CD4-positive, alpha-beta T cell treated with Interleukin-4 for 4 hours (primary cell): ENCODE results near the gene GDPD2.

Source experiments
- DNase-seq: peaks from one replicate; pipeline ENCODE4 v3.0.0-alpha.2; 2020

The GDPD2 gene

GRCh38 chrX:70439016-70439415, 15.9 kb downstream of the GDPD2 start:
- DNase-seq, result peak; percentile 29

DNA sequence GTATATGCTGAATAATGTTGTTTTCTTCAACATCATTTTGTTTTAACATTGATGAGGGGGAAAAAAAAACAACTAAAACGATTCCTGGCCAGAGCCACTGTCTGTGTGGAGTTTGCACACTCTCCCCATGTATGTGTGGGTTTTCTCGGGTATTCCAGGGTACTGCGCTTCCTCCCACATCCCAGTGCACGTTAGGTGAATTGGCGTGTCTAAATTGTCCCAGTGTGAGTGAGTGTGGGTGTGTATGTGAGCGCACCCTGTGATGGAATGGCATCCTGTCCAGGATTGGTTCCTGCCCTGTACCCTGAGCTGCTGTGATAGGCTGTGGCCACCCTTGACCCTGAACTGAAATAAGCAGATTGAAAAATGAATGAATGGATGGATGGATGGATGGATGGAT, 19.1 kb downstream of the GDPD2 start:
- DNase-seq, result no peak

DNA sequence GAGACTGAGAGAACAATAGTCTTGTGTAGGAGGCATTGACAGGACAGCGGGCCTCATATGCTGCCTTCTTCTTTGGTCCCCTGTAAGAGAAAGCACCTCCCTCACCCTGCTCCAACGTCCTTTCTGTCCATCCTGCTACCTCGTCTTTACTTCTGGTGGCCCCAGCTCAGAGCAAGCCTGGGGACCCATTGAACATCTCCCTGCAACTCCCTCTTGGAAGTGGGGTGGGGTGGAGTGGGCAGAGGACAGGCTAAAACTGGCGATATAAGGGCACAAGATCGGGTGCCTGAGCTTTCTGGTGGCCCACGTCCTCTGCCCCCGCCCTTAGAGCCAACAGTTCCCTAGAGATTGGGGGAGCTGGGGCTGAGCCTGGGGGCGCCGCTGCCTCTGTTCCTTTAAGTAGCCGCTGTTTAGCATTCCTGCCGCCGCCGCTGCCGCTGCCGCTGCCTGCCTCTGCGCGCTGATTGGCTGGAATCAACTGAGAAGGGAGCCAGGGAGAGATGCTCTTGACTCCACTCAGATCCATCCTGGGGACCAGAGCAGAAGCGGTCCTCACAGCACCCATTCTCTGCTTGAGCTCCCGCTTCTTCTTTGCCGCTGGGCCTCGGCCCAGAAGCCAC, 21.3 kb downstream of the GDPD2 start, which contains the start of gene DLG3:
DLG3 (plus strand) TSS at position 510 of the 620 bp plus-strand sequence. CDS start 367 bp downstream, outside the sequence.
- no peak for DNase-seq

GRCh38 chrX:70444946-70445656, 22.0 kb downstream of the GDPD2 start:
- no peak for DNase-seq

- DNase-seq, result no peak
Measured at GRCh38 chrX:70445951-70446350, 22.8 kb downstream of the GDPD2 start.

- DNase-seq, result no peak
Measured at GRCh38 chrX:70446380-70447350, 23.6 kb downstream of the GDPD2 start.

- DNase-seq, result no peak
Measured at GRCh38 chrX:70449457-70449966, 26.4 kb downstream of the GDPD2 start.

- peak; percentile 49 for DNase-seq
Measured at GRCh38 chrX:70452143-70452733, 29.1 kb downstream of the GDPD2 start.

DNA sequence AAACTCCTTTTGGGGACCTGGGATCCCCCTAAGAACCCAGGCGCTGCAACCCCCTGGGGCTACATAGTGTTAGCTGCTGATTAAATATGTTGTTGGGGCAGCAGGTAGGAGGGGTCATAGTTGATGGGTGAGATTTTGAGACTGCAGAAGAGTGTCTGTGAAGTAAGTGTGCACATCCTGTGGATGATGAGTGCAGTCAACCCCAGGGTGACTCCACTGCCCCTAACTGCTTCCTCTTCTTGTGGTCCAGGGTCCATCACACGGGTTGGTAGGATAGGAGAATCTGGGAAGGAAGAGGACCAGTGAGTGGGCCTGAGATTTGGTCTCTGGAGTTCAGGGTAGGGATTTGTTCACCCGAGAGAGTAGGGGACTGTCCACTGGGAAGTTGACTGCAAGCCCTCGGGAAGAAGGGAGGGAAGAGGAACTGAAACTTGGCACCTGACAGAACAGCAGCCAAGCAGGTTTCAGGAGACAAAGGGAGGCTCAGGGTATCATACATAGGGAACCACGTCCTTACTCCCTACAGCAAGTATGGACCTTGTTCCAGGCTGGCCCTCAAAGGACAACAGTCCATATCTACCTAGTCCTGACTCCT, 30.0 kb downstream of the GDPD2 start:
- no peak for DNase-seq

GRCh38 chrX:70454441-70455365, 31.6 kb downstream of the GDPD2 start:
- DNase-seq, result peak; percentile 79

DNA sequence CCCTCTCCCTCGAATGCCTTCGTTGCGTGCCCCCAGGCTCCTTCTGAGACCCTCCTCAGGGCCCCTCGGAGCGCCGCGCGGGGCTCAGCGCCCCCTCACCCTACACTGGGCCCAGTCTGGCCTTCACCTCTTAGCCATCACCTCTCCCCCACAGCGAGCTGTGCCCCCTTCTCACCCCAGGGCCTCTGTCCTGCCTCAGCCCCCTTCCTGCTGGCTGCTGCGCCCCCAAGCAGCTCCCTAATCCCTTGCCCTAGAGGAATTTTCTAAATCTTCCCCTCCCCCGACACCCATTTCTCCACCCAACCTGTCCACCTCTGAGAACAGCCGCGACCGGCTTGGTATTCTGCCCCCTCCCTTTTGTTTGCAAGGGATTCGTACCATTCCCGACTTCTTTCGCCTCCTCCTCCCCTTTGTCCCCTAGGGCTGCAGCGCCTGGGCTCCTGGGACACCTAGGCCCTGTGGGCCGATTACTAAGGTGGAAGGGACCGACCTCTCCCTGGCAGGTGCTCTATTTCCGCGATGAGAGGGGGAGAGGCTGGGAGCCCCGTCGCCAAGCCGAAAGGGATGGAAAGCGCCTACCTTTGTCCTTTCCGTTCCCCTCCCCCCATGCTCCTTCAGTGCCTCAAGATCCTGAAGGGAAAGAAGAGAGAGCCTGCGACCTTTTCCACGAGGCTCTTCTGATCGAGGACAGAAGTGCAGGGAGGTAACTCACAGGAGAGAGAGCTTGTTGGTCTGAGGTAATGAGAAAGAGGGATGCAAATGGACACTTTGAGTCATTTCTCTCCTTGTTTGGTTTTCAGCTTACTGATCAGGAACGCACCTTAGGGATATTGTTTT, 32.5 kb downstream of the GDPD2 start:
- no peak for DNase-seq

GRCh38 chrX:70456256-70456655, 33.1 kb downstream of the GDPD2 start:
- peak; percentile 24 for DNase-seq

- no peak for DNase-seq
Measured at GRCh38 chrX:70461026-70461425, 37.9 kb downstream of the GDPD2 start.

GRCh38 chrX:70464051-70464450, 40.9 kb downstream of the GDPD2 start:
- no peak for DNase-seq

DNA sequence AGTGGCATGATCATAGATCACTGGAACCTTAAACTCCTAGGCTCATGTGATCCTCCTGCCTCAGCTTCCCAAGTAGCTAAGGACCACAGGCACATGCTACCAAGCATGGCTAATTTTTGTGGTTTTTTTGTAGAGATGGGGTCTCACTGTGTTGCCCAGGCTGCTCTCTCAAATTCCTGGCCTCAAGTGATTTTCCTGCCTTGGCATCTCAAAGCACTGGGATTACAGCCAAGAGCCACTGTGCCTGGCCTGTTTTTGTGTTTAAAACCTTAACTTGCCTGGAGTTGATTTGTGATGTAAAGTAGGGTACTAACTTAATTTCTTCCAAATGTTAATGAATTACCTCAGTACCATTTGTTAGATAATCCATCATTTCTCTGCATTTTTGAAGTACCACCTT, 43.9 kb downstream of the GDPD2 start:
- no peak for DNase-seq

GRCh38 chrX:70468709-70469108, 45.6 kb downstream of the GDPD2 start:
- DNase-seq, result no peak

GRCh38 chrX:70470850-70471289, 47.8 kb downstream of the GDPD2 start:
- DNase-seq, result peak; percentile 6

- no peak for DNase-seq
Measured at GRCh38 chrX:70476166-70476933, 53.2 kb downstream of the GDPD2 start.
